Uterus (tissue), 2 donors: ENCODE data around the gene CCDC188.

Experiments
- CTCF ChIP-seq, 4 experiments: fragments of 200-600 bp in 2 of 4; fragments of 450-650 bp in 2 of 4; sonication (generic) in 2 of 4; IDR thresholded peaks; one replicate each; pipeline ENCODE4 v1.5.1; 2016 to 2019; ENCODE audit warnings: antibody characterized with exemption in 4 of 4, mild to moderate bottlenecking in 2 of 4, moderate library complexity in 1 of 4
- POLR2A ChIP-seq, 2 donors: fragments of 450-650 bp; IDR thresholded peaks; one replicate each; pipeline ENCODE4 v1.6.1; 2016; ENCODE audit warnings: antibody characterized with exemption in 2 of 2, mild to moderate bottlenecking in 1 of 2, moderate library complexity in 1 of 2

GRCh38 chr22:20146777-20147176 lies 4.1 kb downstream of the CCDC188 start:
- TF ChIP-seq CTCF (IDR thresholded peaks at IDR 0.05) (no peak), POLR2A (IDR thresholded peaks at IDR 0.05) (no peak)
